Embryonic facial prominence (tissue), 1 donor: Measurements from ENCODE around the gene CTXND1.

Experiments
- DNase-seq: peaks from one replicate; pipeline ENCODE4 v3.0.0-alpha.2; 2016; ENCODE audit errors: extremely low spot score

The CTXND1 gene

DNA sequence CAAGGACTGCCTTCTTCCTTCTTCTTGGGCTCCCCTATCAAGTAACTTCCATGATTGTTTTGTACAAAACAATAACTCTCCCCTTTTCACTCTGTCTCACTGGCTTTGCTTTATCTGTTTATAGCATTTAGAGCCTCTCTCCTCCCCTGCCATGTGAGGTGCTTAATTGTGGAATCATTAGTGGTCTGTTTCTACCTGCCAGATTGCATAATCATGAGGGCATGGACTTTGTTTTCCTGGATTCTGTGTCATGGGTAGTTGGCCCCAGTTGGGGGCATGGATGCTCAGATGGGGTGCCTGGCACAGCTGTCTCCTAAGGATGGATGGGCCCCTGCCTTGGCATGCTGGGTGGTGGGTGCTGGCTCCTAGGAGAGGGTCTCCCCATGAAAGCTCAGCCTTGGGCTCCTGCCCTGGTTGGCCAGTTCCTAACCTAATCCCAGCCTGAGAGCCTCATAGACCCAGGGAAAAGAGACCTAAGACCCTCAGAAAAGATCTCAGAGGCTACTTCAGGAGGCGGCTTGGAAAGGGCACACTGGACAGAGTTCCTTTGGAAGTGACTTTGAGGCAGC is 8.0 kb upstream of the CTXND1 start:
- DNase-seq = no peak

- no peak for DNase-seq
These were observed 439 bp downstream of the CTXND1 start for GRCh38 chr15:80251428-80252120.

- DNase-seq = no peak
These were observed 1.2 kb downstream of the CTXND1 start for GRCh38 chr15:80250614-80251427.

GRCh38 chr15:80249973-80250372 is 2.0 kb downstream of the CTXND1 start:
- no peak for DNase-seq

DNA sequence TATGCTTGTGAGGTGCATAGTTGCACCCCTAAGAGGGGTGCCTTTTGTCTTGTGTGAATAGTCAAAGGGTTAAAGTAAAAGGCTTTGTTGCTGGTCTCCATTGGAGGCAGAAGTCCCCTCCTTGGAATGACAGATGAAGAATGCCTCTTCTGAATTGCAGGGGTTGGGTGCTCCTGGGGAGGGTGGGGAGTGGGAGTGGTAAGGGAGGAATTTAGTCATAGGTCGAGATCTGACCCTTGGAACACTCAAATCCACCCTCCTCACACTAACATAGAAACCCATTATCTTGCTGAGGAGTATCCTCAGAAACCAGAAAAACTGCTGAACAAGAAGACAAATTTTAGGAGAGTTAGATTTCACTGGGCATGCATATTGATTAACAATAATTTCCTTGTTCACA is 4.7 kb downstream of the CTXND1 start:
- no peak for DNase-seq

DNA sequence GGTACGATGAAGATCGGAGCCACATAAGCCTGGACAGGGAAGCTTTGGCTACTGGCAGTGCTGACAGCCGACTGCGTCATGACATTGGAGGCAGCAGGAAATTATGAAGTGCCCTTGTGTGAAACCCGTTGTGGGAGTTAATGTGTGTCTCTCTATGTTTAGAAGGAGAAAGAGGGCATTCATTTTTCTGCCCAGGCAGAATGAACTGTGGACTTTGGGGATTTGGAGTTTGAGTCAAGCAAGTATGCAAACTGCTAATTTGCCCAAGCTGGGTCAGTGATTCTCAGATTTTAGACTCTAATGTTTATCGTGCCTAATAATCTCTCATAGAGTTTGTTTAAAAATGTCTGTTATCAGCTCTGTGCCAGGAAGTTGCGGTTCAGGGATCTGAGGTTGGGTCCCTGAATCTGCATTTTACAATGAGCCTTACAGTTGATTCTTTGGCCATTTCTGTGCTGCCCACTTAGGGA is 5.6 kb downstream of the CTXND1 start:
- no peak for DNase-seq

DNA sequence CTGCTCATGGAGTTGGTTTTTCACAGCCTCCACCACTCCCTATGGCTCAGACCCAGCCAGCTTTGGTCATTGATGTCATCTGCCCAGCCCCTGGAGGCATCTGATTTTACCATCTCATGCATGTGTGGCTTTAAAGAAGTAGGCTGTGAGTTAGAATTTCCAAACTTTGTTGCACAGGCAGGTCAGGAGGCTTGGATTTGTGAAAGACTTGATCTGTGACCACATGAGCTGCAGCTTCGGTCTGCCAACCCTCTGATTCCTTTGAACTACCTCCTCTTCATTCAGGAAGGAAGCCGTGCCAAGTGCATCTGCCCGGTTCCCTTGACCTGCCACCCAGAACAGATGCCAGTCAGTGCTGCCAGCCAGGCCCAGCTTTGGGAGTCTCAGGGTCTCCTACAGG is 9.2 kb downstream of the CTXND1 start:
- DNase-seq = no peak

GRCh38 chr15:80242132-80242769 is 9.8 kb downstream of the CTXND1 start:
- DNase-seq = no peak

GRCh38 chr15:80241508-80241907 is 10.5 kb downstream of the CTXND1 start:
- DNase-seq = no peak

DNA sequence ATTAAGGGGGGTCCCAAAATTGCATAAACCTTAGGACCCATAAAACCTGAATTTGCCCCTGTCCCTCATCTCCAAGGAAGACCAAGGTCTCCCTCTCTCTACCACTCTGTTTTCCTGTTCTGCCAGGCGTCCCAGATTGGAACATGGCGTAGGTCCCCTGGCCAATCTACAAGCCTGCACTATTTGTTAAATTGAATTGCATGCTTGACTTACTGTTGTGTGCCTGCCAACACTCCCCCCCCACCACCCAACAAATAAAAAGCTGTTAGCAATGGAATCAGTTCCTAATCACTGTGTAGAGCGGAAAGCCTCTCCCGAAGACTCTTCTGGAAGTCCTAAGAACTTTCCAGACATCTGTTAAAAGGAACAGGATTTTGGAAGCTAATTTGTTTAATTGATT is 11.7 kb downstream of the CTXND1 start:
- no peak for DNase-seq

- no peak for DNase-seq
These were observed 17.1 kb downstream of the CTXND1 start for GRCh38 chr15:80234883-80235282.

GRCh38 chr15:80233581-80233980 is 18.4 kb downstream of the CTXND1 start:
- DNase-seq = no peak

DNA sequence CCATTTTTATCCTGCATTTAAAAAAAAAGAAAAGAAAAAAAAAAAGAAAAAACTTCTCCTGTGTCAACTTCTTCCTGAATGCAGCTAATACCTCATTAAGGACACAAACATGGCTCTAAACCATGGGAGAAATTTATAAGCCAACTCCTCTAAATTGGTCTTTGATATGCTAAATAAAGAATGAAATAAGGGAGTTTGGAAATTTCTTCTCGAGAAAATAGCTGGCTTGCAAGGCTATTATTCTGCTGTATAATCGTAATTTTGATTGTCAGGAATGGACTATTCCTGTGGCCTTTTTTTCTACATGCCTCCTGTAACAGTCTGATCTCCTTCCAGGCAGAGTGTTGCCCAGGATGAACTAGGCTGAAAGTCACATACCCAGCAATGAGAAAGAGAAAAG is 20.6 kb downstream of the CTXND1 start:
- DNase-seq = no peak

- no peak for DNase-seq
These were observed 22.9 kb downstream of the CTXND1 start for GRCh38 chr15:80228959-80229610.

- DNase-seq = no peak
These were observed 32.1 kb downstream of the CTXND1 start for GRCh38 chr15:80219955-80220354.

DNA sequence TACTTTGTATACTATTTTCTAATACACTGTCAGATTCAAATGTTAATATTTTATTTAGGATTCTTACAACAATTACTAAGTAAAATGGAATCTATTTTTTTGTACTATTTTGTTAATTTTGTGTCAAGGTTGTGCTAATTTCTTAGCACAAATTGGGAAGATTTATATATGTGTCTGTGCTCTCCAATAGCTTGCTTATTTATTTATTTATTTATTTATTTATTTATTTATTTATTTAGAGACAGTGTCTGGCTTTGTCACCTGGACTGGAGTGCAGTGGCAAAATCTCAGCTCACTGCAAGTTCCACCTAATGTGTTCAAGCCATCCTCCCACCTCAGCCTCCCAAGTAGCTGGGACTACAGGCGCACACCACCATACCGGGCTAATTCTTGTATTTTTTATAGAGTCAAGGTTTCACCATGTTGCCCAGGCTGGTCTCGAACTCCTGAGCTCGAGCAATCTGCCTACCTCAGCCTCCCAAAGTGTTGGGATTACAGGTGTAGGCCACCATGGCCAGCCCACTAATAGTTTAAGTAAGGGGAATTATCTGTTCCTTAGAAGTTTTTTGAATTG is 34.6 kb downstream of the CTXND1 start:
- DNase-seq = no peak

GRCh38 chr15:80216911-80217310 is 35.1 kb downstream of the CTXND1 start:
- DNase-seq = no peak

- no peak for DNase-seq
These were observed 35.9 kb downstream of the CTXND1 start for GRCh38 chr15:80216141-80216540.

GRCh38 chr15:80214910-80215309 is 37.1 kb downstream of the CTXND1 start:
- DNase-seq = no peak

DNA sequence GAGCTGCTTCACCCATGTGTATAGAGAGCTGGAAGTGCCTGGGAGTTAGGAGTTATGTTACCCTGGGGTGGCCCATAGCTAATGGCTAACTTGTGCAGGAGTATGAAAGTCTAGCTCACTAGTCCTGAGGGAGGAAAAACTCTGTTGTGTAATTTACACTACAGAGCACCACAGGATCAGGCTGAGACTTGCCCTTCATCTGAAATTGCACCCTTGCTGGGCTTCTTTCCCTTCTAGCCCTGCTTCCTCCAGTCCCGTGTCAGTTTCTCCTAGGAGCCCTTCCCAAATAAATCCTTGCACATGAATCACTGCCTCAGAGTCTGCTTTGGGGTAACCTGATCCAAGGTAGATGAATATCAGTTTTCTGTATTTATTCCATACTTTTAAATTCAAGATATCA is 40.0 kb downstream of the CTXND1 start:
- DNase-seq = no peak
